ENCODE results near the gene SGSM1.

GRCh38 chr22:24824250-24824649 lies 18.2 kb downstream of the SGSM1 start:
- TF ChIP-seq POLR2A (IDR thresholded peaks at IDR 0.05): no peak
- no peak for TF ChIP-seq CTCF (IDR thresholded peaks at IDR 0.05)

Data from right lobe of liver (tissue), 4 donors.